ENCODE data around the gene PCED1A. TPM values are rescaled to one million over a fixed set of nuclear protein-coding genes. Genes with fewer than 3 reads are reported as not detected.

PCED1A gene
- total and polyA plus RNA-seq, 2 of the 13 experiments (the other 11 are each of a cell fraction or from before 2014, with no cell fraction given) = 40.1 to 84.2 TPM

DNA sequence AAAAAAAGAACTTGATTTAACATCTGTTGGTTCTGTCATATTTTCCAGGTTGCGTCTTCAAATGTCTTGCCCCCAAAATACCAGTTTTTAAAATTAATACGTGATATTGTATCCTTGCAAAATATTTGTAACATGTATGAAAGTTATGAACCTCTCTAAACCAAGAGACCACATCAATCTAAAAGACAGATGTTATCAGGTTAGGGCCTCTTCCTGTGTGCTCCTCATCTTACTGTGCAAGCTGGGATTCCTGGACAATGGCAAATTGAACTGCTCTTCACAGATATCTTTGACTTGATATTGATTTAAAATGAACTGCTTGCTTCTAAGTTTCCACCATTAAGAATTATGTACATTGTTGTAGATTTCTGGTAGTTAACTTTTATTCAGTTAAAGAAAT lies 14.7 kb downstream of the PCED1A start:
- H3K9me3 ChIP-seq (ENCODE audit: low read length) = no peaks in the 10 kb centered on the region
- no peak overlapping the region for H3K4me2 ChIP-seq (ENCODE audit: low read depth, low read length)
- ChIA-PET POLR2A (no interaction called here), CTCF (ENCODE audit: low intra/inter-chr PET ratio, low total read pairs) (no interaction called here)
- no peaks in the 10 kb centered on the region for H4K20me1 ChIP-seq (ENCODE audit: insufficient read depth, low read length)
- no TSS peak for BruUV-seq (replicated peaks)
- no peak overlapping the region for H3K9ac ChIP-seq (ENCODE audit: insufficient read depth, low read depth, low read length)
- in situ Hi-C loops (cut with HindIII; ENCODE audit: extremely low pct_ligation_motif_present, low pct_unique_long_range_greater_than_20kb) (no loop called here), intact Hi-C loops (cut with micrococcal nuclease; ENCODE audit: unreplicated experiment) (no loop called here)
- ATAC-seq (no peak), FAIRE-seq (no peak), DNase-seq (ENCODE audit: low spot score) (no peak)
- H3K27me3 ChIP-seq (ENCODE audit: control insufficient read depth in 1 of 2, insufficient read depth in 2 of 2, low read length in 2 of 2) = peaks cover 9 to 24% of the 10 kb centered on the region in 2 experiments; a peak in 4 of 5 replicates
- no peaks in the 10 kb centered on the region for H3K36me3 ChIP-seq (replicated peaks in 1 of 2; ENCODE audit: control insufficient read depth in 1 of 2, insufficient read depth in 2 of 2, low read length in 2 of 2)
- H3K4me3 ChIP-seq (replicated peaks in 1 of 3; ENCODE audit: insufficient read depth in 1 of 3, low read depth in 2 of 3, low read length in 3 of 3) = no peak overlapping the region
- H3K27ac ChIP-seq (ENCODE audit: extremely low read length, insufficient read depth, low read length) = no peak overlapping the region
- H3K79me2 ChIP-seq (ENCODE audit: insufficient read depth, low read length) = no peaks in the 10 kb centered on the region
- TF ChIP-seq, protein P1, sequence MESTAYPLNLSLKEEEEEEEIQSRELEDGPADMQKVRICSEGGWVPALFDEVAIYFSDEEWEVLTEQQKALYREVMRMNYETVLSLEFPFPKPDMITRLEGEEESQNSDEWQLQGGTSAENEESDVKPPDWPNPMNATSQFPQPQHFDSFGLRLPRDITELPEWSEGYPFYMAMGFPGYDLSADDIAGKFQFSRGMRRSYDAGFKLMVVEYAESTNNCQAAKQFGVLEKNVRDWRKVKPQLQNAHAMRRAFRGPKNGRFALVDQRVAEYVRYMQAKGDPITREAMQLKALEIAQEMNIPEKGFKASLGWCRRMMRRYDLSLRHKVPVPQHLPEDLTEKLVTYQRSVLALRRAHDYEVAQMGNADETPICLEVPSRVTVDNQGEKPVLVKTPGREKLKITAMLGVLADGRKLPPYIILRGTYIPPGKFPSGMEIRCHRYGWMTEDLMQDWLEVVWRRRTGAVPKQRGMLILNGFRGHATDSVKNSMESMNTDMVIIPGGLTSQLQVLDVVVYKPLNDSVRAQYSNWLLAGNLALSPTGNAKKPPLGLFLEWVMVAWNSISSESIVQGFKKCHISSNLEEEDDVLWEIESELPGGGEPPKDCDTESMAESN (CRISPR knock-in tag; conservative IDR thresholded peaks at IDR 0.05) = no peak
- no peak for TF ChIP-seq SIN3B (IDR thresholded peaks at IDR 0.05; ENCODE audit: low read length)
- TF ChIP-seq RORA (CRISPR knock-in tag; IDR thresholded peaks at IDR 0.05) = no peak
- no peak for TF ChIP-seq ZNF660 (CRISPR knock-in tag; IDR thresholded peaks at IDR 0.05; ENCODE audit: borderline replicate concordance, low read depth)
- H2AFZ ChIP-seq (ENCODE audit: low read length) = no peak overlapping the region
- H3K4me1 ChIP-seq (ENCODE audit: insufficient read depth, low read length) = peaks cover 3% of the 10 kb centered on the region; the same call in 1 of the 2 replicates
- 39% methylated on average over 2 of the region's 2 CpGs for WGBS (ENCODE audit: low lambda C conversion rate)

DNA sequence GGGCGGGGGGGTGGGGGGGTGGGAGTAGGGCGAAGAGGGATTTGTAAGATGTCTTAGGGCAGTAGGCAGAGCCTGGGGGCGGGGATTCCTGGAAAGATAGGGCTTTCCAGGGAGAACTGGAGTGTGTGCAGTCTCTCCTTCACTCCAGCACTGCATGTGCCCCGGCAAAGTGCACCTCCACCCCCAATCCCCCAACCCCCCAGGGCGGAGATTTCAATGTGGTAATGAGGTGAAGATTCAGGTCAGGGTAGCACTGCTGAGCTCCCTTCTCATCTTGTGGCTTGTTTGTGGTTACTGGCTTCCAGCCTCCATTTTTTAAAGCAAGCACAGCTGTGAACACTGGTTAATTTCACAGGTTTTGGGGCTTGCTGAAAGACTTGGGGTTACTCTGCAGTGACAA lies 18.4 kb downstream of the PCED1A start:
- no peak overlapping the region for H3K4me3 ChIP-seq (replicated peaks in 1 of 3; ENCODE audit: insufficient read depth in 1 of 3, low read depth in 2 of 3, low read length in 3 of 3)
- WGBS (ENCODE audit: low lambda C conversion rate) = 5% methylated on average over 5 of the region's 5 CpGs
- no peaks in the 10 kb centered on the region for H3K9me3 ChIP-seq (ENCODE audit: low read length)
- in situ Hi-C loops (cut with HindIII; ENCODE audit: extremely low pct_ligation_motif_present, low pct_unique_long_range_greater_than_20kb) (no loop called here), intact Hi-C loops (cut with micrococcal nuclease; ENCODE audit: unreplicated experiment) (no loop called here)
- TF ChIP-seq, protein P2, sequence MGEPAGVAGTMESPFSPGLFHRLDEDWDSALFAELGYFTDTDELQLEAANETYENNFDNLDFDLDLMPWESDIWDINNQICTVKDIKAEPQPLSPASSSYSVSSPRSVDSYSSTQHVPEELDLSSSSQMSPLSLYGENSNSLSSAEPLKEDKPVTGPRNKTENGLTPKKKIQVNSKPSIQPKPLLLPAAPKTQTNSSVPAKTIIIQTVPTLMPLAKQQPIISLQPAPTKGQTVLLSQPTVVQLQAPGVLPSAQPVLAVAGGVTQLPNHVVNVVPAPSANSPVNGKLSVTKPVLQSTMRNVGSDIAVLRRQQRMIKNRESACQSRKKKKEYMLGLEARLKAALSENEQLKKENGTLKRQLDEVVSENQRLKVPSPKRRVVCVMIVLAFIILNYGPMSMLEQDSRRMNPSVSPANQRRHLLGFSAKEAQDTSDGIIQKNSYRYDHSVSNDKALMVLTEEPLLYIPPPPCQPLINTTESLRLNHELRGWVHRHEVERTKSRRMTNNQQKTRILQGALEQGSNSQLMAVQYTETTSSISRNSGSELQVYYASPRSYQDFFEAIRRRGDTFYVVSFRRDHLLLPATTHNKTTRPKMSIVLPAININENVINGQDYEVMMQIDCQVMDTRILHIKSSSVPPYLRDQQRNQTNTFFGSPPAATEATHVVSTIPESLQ (CRISPR knock-in tag; conservative IDR thresholded peaks at IDR 0.05) = no peak
- no peak for TF ChIP-seq HNF4A (CRISPR knock-in tag; IDR thresholded peaks at IDR 0.05)
- no peak for TF ChIP-seq FIP1L1 (IDR thresholded peaks at IDR 0.05; ENCODE audit: borderline replicate concordance, insufficient read depth, low read depth, low read length)
- no peak for TF ChIP-seq ZFP82 (CRISPR knock-in tag; IDR thresholded peaks at IDR 0.05; ENCODE audit: borderline replicate concordance)
- TF ChIP-seq, protein P3, sequence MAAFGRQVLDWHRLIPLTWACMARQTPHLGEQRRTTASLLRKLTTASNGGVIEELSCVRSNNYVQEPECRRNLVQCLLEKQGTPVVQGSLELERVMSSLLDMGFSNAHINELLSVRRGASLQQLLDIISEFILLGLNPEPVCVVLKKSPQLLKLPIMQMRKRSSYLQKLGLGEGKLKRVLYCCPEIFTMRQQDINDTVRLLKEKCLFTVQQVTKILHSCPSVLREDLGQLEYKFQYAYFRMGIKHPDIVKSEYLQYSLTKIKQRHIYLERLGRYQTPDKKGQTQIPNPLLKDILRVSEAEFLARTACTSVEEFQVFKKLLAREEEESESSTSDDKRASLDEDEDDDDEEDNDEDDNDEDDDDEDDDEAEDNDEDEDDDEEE (CRISPR knock-in tag; IDR thresholded peaks at IDR 0.05) = no peak
- TF ChIP-seq RXRA (CRISPR knock-in tag; IDR thresholded peaks at IDR 0.05) = no peak
- no peaks in the 10 kb centered on the region for H3K36me3 ChIP-seq (replicated peaks in 1 of 2; ENCODE audit: control insufficient read depth in 1 of 2, insufficient read depth in 2 of 2, low read length in 2 of 2)
- peaks cover 7 to 60% of the 10 kb centered on the region in 2 experiments; a peak in 4 of 5 replicates for H3K27me3 ChIP-seq (ENCODE audit: control insufficient read depth in 1 of 2, insufficient read depth in 2 of 2, low read length in 2 of 2)
- CTCF ChIA-PET (ENCODE audit: low intra/inter-chr PET ratio, low total read pairs) = no interaction called here
- ATAC-seq (no peak), FAIRE-seq (no peak), DNase-seq (ENCODE audit: low spot score) (no peak)
- H4K20me1 ChIP-seq (ENCODE audit: insufficient read depth, low read length) = no peaks in the 10 kb centered on the region
- POLR2A ChIA-PET = no interaction called here
- H3K79me2 ChIP-seq (ENCODE audit: insufficient read depth, low read length) = no peaks in the 10 kb centered on the region
- H2AFZ ChIP-seq (ENCODE audit: low read length) = no peak overlapping the region
- H3K4me2 ChIP-seq (ENCODE audit: low read depth, low read length) = no peak overlapping the region
- BruUV-seq (replicated peaks) = no TSS peak
- no peak overlapping the region for H3K27ac ChIP-seq (ENCODE audit: extremely low read length, insufficient read depth, low read length)
- no peak overlapping the region for H3K9ac ChIP-seq (ENCODE audit: insufficient read depth, low read depth, low read length)
- H3K4me1 ChIP-seq (ENCODE audit: insufficient read depth, low read length) = peaks cover 13% of the 10 kb centered on the region; the same call in 1 of the 2 replicates

All from HepG2 (cell line).